HG03558 (cell line): ENCODE data around the gene KCNJ6.
"Not testable (repeated sequence)": the region's sequence is repeated elsewhere in the genome, so short reads cannot be mapped to it uniquely, and the experiment has no call there.

Experiments
- ATAC-seq: cut with Tn5 transposase; IDR thresholded peaks from one replicate; pipeline ENCODE4 v1.9.1; 2021; ENCODE audit warnings: moderate number of reproducible peaks; ENCODE audit not compliant: unreplicated experiment; ENCODE audit errors: extremely low read depth

Gene KCNJ6

DNA sequence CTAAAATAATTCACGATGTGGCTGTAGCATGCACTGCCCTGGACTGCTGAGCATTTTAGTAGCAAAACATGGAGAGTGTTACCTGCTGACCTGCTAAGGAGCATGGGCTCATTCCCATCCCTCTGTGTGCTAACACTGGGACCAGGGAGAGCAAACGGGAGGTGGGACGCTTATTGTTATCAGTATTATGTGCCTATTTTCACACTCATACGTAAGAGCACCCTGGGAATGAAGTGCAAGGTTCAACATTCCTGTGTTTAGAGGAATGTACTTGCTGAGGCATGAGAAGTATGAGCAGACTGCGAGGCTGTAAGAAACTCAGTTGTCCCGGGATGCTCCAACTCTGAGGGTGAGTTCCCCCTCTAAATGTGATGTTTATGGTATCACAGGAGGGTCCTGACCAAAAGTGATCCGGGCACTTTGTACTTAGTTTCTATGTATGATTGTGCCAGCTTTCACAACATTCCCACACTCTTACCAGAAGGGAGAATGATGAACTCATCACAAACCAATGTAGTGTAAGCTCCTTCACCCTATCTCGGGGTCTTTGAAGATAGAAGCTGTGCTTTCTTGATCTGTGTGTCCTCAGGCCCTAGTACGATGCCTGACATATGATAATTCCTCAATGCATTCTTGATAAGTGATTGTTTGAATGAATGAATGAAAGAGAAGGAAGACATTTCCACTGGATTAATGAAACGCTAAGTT, 164.8 kb downstream of the KCNJ6 start:
- ATAC-seq = no peak

DNA sequence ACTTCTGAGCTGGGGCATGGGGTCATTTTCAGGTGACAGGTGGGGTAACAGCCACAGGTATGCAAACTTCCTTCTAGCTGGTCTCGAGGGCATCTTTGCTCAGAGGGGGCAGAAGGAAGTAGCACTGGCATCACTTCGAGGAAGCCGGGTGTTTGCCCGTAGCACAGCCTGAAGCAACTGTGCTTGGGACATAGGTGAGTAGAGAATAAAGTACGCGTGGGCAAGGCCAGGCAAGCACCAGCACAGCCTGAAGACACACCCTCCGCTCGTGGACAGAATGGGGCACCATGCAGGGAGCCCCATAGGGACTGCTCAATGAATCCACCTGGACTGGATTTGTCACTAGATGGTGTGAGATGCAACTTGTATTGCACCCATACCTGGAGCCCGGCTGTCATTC, 167.1 kb downstream of the KCNJ6 start:
- no peak for ATAC-seq

DNA sequence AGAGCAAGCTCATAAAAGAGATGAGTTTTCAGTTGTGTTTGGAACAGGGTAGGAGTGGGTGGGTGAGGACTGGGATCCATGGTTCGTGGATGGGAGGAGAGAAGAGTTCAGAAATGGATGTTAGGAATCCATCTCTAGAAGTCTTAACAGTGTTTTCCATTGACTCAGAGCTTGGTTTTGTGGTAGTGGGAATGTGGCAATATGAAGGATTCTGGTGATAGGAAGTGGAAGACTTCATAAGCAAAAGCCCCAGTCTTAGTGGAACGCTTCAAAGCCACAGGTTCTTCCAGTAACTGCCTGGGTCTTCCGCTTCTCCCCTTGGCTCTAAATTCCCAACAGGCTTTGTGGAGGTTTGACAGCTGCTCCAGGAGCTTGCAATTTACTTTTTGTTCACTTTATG, 167.9 kb downstream of the KCNJ6 start:
- no peak for ATAC-seq

GRCh38 chr21:37746849-37747248, 169.4 kb downstream of the KCNJ6 start:
- ATAC-seq = no peak

- no peak for ATAC-seq
Observed at GRCh38 chr21:37744551-37744950, 171.7 kb downstream of the KCNJ6 start.

DNA sequence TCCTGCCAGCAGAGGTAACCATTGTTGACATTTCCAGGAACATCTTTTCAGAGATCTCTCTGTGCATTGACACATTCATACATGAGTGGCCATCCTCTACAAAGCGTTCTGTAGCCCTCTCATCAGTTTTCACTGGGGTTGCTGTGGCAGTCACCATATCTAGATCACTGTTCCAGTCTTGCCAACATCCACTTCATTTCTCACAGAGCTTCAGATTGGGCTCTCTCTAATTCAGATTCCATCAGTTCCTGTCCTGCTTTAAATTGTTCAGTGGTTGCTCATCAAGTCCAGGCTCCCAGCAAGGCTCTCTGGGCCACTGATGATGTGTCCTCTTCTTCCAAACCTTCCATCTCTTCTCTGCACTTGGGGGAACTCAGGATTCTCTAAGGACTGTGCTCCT, 173.7 kb downstream of the KCNJ6 start:
- ATAC-seq = no peak

- ATAC-seq = no peak
Observed at GRCh38 chr21:37742115-37742514, 174.1 kb downstream of the KCNJ6 start.

- no peak for ATAC-seq
Observed at GRCh38 chr21:37737996-37738395, 178.3 kb downstream of the KCNJ6 start.

DNA sequence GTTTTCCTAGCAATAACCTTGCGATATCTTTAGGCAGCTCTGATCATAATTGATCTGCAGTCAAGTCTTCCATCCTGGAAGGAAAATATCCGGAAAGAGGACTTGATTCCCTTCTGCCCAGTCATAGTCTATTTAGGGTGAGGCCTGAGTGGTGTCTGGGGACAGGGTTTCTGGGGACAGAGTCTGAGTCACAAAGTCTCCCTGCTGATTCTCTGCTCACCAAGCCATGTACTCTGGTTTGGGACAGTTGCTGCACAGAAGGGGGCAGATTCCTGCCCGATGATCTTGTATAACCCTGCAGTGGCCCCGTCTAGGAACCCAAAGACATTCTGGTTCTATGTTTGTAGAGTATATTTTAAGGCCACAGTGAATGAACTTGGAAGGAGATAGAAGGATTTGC, 178.8 kb downstream of the KCNJ6 start:
- no peak for ATAC-seq

DNA sequence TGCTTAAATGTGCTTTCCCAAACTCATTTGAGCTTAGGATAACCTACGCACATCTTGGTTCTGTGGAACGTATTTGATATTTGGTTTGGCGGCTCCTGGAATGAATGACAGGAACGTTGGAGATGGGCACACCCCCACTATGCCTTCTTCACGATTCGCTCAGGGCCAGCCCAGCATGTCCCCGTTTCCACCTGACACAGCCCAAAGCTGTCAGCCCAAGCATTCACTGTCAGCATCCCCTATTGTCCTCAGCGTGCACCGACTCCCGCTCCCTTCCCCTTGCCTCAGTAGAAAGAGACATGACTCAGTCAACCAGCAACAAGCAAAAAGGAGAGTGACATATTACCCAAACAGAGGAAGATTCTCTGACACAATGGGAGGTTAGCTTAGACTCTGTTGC, 181.4 kb downstream of the KCNJ6 start:
- ATAC-seq = no peak

DNA sequence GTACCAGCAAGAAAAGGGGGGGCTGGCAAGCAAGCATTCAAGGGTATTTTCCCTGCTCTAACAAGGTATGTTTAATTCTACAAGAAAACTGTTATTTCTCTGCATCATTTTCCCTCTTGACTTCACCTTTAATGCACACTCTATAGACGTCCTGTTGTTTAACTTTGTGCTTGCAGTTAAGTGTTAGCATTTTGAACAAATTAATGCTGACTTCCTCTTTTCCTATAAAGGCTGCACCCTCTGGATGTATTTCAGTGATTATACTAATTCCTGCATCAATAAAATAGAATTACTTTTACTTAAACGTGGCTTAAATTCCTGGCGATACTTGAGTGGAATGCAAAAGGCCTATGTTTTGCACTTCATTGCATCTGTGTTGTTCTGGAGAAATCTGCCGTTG, 183.3 kb downstream of the KCNJ6 start:
- ATAC-seq = no peak

DNA sequence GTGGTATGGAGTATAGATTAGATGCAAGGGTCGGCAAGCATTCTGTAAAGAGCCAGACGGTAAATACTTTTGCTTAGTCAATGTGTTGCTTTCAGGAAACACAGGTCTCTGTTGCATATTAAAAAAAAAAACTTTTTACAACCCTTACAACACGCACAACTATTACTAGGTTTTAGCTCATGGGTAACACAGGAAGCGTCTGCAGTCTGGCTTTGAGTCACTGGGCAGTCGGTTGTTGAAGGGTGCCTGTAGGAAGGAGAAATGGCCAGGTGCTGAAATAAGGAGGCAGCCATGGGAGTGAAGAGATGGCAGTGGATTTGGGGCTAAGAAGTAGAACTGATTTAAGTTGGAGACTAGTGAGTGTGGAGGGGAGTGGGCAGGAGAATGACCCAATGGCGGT, 192.1 kb downstream of the KCNJ6 start:
- ATAC-seq = no peak

DNA sequence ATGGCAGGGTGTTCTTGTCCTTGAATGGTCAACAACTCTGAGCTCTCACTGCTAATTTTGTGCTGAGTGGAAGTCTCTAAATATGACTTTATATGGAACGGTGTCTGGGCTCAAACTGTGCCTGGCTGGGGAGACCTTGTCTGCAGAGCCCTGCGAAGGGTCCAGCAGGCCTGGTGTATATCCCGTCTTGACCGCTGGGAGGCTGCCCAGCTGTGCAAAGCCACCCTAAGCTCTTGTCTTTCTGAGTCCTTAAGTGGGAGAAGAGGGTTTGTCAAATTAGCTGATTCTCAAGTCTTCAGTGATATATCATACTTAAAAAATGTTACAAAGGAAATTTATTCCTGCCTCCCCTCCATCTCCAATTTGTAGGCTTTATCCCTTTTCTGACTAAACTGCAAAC, 198.7 kb downstream of the KCNJ6 start:
- ATAC-seq = no peak

GRCh38 chr21:37712569-37712934, 203.7 kb downstream of the KCNJ6 start:
- ATAC-seq = not testable (repeated sequence)

DNA sequence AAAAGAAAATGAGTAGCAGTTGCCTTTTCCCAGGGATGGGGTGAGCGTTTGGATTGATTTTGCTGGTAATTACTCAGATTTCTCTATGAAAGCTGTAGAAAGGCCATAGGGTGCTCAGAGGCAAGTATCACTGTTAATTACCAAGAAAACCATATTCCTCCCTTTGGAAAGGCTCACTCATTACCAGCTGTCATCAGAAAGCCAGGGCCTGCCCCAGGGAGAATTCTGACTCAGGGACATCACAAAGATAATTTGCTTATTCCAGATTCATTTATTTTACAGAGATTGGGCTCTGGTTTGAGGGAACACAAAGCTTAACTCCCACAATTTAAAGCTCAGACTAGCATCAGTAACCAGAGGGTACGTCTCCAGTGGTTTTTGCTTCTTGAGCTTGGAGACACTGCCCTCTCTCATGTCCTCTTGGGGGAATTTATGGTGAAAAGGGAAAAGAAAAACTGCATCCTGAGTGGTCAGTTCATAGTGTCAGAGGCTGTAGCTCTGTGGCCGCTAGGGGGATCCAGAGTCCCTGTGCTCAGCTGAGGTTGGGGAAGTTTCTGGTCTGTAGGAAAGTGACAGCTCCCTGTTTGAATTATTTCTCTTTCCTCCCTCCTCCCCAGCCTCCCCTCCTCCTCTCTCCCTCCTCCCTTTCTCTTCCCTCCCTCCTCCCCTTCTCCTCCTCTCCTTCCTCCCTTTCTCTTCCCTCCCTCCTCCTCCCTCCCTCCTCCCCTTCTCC, 204.3 kb downstream of the KCNJ6 start:
- ATAC-seq = no peak

DNA sequence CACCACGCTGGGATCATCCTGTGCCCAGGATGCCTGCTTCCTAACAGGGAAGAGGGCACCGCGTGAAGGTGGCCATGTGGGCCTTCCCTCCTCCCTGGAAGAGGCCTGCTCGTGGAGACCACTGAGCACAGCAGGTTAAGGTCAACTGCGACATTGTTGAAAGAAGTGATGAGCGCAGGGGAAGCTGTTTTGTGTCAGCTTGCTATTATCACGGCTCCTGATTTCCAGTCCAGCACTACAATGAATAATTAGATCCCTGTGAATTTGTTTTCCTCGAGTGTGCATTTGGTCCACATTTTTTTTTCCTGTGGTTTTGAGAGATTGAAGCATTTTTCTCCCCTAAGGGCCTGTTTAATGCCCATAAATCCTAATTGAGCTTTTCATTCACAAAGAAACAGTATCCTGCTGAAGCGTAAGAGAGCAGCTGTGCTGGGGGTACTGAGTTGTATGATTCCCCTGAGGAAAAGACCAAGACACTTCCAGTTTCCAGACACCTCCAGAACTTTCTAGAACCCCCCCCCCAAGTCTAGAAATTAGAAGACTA, 204.9 kb downstream of the KCNJ6 start:
- ATAC-seq = no peak

DNA sequence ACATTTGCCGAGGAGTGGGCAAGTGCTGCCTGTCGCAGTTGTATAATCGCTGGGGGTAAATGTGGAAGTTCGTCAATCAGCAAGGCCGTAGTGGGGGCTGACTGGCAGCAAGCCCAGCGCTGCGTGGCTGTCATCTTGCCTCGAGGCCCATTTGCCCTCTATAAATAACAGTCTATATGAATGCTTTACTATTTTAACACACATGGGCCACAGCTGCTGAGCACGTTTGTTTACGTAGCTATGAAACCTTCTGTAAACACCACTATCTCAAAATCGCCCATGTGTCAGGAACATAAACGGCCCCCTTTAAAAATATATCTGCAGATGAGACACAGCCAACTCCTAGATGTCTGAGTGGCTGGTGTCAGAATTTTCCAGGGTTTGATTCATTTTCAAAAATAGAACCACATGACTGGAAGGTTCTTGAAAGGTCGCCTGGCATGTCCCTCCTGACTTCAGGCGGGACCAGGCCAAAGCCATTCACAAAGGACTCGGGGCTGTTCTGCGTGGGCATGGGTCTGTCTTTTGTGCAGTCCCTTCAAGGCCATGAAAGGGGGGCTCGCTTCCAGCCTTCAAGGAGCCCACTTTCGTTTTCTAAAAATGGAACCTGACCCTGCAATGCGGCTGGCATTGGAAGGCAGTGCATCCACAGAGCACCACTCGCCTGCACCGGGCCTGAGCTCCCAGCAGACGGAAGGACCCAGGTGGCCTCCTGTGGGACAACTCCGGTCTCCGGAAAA, 205.5 kb downstream of the KCNJ6 start:
- ATAC-seq = no peak

GRCh38 chr21:37704751-37705150, 211.5 kb downstream of the KCNJ6 start:
- no peak for ATAC-seq

- ATAC-seq = no peak
Observed at GRCh38 chr21:37702241-37702640, 214.0 kb downstream of the KCNJ6 start.

- ATAC-seq = peak; percentile 49
Observed at GRCh38 chr21:37700641-37701202, 215.5 kb downstream of the KCNJ6 start.
